Ammon's horn (tissue), 1 donor: ENCODE results near the gene UNC93B1.

Experiments used
- DNase-seq: peaks from one replicate; pipeline ENCODE4 v3.0.0-alpha.2; 2016; ENCODE audit warnings: low spot score

The UNC93B1 gene

DNA sequence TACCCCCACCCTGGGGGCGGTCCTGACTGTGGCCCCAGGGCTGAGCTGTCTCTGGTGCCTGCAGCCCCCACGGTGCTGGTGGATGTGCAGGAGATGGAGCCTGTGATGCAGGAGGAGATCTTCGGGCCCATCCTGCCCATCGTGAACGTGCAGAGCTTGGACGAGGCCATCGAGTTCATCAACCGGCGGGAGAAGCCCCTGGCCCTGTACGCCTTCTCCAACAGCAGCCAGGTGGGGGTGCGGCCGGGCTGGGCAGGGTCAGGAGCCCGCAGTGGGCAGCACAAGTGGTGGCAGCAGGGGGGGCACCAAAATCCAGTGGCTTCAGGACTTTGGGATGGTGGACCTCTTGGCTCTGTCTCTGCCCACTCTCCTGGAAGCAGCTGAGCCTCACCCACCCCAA lies 18.6 kb upstream of the UNC93B1 start:
- DNase-seq, result no peak

DNA sequence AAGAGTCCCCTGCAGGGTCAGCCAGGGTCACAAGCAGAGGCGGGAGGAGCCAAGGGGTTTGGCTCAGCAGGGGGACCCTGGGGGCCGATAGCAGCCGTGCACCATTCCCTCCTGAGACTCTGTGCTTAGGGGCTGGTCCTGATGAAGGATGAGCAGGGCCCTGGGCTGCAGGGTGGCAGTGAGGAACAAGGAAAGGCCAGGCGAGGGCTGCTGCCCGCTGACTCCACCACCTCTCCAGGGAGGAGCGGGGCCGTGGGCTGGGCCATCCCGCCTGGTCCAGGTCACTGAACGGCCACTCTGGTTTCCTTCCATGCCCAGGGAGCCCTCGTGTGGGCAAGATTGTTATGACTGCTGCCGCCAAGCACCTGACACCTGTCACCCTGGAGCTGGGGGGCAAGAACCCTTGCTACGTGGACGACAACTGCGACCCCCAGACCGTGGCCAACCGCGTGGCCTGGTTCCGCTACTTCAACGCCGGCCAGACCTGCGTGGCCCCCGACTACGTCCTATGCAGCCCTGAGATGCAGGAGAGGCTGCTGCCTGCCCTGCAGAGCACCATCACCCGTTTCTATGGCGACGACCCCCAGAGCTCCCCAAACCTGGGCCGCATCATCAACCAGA lies 17.4 kb upstream of the UNC93B1 start:
- no peak for DNase-seq

- DNase-seq, result no peak
Measured at GRCh38 chr11:68020575-68020974, 16.7 kb upstream of the UNC93B1 start.

DNA sequence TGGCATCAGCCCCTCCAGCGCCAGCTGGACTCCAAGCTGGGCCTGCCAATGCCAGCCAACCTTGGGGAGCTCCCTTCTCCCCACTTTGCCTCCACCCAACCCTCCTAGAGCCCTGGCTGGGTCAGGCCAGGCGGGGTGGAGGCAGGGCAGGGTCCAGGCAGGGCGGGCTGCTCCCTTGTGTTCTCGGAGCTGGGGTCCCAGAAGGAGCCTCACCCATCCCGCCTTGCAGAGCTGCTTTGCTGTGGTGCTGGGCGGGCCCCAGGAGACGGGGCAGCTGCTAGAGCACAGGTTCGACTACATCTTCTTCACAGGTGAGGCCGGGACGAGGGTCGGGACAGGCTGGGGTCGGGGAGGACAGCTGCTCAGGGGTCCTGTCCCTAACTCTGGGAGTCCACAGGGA lies 15.6 kb upstream of the UNC93B1 start:
- DNase-seq, result no peak

DNA sequence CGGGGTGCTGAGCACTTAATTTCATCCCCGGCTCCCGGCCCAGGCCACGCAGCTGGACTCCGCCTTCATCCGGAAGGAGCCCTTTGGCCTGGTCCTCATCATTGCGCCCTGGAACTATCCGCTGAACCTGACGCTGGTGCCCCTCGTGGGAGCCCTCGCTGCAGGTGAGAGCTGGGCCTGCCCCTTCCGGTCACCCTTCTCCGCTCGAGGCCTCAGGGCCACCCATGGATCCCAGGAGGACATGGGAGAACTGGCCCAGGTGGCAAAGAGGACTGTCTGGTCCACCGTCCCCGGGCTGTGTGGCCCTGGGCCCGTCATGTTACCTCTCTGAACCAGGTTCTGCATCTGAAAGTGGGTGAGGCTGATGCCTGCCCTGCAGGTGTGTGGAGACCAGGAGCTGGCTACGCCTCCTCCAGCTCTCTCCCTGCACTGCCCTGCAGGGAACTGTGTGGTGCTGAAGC lies 14.9 kb upstream of the UNC93B1 start:
- DNase-seq, result no peak

DNA sequence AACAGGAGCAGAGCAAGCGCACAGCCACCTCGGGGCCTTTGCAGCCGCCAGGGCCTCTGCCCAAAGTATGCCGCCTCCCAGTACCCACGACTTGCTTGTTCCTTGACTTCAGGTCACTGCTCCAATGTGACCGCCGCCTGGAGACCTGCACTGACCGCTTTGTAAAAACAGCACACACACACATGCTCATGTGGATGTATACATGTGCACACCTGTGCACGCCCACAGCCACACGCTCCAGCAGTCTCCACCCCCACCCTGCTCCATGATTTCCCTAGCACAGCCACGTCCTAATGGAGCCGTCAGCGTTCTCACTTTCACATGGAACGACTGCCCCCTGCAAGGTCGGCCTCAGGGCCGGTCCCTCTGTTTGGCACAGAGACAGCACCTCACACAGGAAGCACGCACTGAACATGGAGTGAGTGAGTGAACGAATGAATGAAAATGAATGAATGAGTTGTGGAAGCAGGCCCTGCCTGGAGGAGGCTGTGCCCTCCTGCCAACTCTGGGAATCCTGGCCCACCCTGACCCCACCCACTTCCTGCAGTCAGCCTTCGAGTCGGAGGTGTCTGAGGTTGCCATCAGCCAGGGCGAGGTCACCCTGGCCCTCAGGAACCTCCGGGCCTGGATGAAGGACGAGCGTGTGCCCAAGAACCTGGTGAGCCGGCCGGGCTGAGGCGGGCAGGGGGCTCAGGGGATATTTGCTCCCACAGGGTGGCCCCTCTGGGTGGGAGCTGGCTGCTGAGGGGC lies 14.3 kb upstream of the UNC93B1 start:
- DNase-seq, result no peak

GRCh38 chr11:68016904-68017817 lies 13.3 kb upstream of the UNC93B1 start:
- peak; percentile 67 for DNase-seq

DNA sequence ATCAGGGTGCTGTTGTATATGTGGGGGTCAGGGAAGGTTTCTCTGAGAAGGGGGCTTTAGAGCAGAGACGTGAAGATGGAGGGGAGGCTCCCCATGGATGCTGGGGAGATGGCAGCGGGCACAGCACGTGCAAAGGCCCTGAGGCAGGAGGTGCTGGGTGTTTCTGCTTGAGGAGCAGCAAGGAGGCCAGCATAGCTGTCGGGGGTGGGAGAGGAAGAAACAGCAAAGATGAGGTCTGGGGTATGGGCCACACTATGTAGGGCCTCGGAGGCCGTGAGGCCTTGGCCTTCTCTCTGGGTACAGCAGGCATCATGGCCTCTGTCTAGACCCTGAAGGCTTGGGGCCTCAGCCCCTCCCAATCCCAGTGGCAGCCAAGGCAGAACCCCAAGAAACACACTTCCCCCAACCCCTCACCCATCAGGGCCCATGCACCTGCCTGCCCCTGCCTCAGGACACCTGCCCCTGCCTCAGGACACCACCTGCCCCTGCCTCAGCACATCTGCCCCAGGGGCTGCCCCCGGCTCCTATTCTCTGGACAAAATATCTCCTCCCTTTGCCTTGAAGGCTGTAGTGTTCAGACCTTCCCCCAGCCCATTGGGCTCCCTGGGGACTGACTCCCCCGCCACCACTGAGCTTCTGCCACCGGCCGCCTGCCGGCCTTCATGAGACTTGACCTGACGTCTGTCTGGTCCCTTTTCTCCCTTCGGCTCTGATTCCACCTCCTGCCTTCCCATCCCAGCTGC lies 12.4 kb upstream of the UNC93B1 start:
- DNase-seq, result no peak

- no peak for DNase-seq
Measured at GRCh38 chr11:68015467-68015866, 11.6 kb upstream of the UNC93B1 start.

DNA sequence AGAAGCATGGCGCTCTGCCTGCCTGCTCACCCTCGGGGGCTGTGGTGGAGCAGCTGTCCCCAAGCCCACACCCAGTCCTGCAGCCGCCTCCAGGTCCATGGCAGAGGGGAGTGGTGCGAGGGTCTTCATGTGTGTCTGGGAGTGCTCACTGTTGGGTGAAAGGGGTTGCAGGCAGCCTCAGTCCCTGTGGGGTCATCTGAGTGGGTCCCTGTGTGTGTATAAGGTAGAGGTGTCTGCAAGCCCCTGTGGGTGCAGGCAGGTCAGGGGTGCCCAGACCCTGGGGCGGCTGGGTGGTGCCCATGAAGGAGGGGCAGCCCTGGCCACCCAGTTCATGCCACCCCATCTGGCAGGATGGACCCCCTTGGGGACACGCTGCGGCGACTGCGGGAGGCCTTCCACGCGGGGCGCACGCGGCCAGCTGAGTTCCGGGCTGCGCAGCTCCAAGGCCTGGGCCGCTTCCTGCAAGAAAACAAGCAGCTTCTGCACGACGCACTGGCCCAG lies 11.1 kb upstream of the UNC93B1 start:
- no peak for DNase-seq

DNA sequence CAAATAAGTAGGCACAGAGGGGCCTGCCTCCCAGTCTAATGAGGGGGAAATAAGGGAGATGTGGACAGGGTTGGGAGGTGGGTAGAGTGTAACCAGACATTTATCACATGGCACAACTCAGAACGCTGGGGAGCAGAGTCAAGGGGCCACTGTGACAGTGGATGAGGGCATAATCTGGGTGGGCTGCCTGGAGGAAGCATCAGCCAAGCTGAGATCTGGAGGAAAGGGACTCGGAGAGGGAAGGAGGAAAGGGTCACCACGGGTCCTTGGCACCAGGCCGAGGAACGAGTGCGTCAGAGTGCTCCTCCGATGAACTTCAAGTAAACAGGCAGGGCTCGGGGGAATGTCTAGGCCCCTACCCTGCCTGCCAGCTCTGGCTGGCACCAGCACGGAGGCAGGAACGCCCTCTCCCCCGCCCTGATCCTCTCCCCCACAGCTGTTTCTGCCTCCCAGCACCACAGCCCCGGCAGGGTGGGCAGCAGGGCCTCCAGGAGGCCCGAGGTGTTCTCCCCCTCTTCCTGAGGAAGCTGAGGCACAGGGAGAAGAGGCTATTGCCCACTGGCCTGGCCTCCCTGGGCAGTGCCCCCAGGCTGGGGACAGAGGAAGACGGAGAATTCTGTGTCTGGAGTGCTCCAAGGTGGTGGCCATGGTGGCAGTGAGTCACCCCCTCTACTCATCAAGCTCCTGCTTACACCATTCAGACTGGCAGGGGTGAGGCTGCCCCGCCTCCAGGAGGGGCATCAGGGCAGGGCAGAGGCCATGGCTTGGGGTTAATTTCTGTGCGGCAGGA lies 10.5 kb upstream of the UNC93B1 start:
- DNase-seq, result no peak

DNA sequence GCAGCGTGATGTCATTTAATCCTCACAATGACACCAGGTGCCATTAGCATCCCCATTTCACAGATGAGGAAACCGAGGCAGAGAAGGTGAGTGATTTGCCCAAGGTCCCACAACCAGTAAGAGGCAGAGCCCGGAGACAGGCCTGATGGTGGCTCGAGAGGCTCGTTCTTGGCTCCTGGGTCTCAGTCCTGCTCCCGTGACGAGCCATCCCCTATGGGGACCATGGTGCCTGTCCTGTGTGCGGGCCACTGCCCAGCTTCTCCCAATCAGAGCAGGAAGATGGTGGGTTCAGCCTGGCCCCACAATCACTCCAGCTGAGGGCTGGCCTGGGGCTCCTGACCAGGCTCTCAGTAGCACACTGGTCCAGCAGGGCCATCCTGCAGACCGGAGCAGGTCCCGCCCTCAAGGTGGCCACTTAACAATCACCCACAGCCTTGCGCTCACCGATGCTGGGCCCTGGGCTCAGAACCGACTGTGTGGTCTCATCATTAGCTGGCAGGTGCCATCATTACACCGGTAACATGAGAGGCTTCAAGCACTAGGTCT lies 9.8 kb upstream of the UNC93B1 start:
- DNase-seq, result no peak

DNA sequence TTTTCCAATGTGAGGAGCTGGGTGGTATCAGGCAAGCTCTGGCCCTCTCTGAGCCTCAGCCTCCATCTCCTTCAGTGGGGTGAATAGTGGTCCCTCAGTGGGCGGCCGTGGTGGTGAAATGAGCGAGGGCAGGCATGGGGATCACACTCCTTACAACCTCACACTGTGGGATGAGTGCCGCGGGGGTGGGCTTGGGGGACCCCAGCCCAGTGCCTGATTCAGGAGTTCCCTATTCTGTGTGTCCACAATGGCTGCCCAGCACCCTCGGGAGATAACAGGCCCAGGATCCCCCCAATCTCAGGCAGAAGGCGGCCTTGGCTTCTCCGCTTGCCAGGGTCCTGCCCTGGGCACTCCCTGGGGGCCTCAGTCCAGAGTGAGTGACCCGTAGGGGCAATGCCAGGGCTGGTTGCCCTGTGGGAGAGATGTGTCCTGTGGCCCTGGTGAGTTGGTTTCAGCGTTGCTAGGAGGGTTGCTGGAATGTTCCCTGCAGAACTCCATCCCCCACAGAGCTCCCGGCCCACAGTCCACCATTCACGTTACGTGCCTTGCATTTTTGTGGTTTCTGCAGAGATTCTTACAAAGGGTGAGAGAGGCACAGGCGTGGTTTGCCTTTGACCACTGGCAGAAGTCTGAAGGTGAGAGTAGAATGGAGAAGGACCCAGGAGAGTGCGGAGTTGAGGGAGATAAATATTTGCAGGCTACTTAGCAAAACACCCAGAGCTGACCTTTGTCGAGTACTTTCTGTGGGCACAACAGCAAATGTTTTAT lies 9.1 kb upstream of the UNC93B1 start:
- DNase-seq, result no peak

- no peak for DNase-seq
Measured at GRCh38 chr11:68012044-68012842, 8.3 kb upstream of the UNC93B1 start.

GRCh38 chr11:68011051-68011943 lies 7.4 kb upstream of the UNC93B1 start:
- no peak for DNase-seq

DNA sequence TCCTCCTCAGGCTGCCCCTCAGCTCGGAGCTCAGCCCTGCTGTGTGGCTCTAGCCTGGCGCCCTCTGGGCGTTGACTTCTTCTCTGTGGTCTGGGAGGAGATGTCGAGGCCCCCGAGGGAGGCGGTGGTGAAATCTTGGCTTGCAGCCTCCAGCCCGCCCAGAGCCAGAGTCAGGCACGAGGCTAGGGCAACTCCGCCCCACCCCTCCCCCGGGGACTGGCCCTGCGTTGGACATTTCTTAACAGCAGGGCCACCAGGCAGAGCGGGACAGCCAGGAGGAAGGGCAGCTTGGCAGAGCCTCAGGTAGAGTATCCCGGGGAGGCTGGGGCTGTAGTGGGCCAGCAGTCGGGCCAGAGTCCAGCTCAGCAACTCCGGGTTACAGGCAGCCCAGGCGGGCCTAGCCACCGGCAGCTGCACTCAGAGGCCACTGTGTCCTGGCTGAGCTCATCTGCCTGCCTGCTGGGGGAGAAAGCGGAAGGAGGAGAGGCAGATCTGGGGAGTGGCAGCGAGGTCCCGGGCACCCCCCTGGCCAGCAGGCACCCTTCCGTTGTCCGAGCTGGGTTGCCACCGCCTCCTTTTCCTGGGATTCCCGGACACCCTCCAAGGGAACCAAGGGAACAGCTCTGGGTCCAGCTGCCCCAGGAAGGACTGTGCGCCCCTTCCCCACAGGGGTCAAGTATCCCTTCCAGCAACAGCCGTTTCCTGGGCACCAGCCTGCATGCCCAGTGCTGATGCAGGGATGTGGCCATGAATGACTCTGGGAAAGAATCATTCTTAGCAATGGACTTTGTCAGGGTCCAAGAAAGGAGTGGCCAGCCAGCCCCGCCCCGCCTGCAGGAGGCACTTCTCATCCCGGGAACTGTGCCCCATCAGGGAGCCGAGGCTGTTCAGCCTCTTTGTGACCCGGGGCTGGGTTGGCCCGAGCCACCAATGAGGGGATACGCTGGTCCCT lies 6.5 kb upstream of the UNC93B1 start, which contains the start of gene ALDH3B1:
Gene ALDH3B1 (plus strand): TSS at position 238 of the 952 bp plus-strand sequence. CDS start 4,971 bp downstream, outside the sequence.
- peak; percentile 88 for DNase-seq
